HCT116 (cell line): Measurements from ENCODE around the gene MMD2.

Experiments
- CTCF ChIP-seq, 3 experiments: fragments of 200-600 bp in 1 of 3; sonication (generic) in 1 of 3; IDR thresholded peaks in 2 of 3; conservative IDR thresholded peaks in 1 of 3; 2 replicates each; pipeline ENCODE4 v1.5.1; 2012 to 2017; ENCODE audit warnings: low read depth in 2 of 3, low read length in 2 of 3, antibody characterized with exemption in 1 of 3, borderline replicate concordance in 1 of 3, control low read depth in 1 of 3, mild to moderate bottlenecking in 1 of 3, mixed read lengths in 1 of 3, mixed run types in 1 of 3, moderate library complexity in 1 of 3; ENCODE audit not compliant: insufficient read depth in 1 of 3
- EGR1 ChIP-seq: IDR thresholded peaks from 2 replicates; pipeline ENCODE4 v1.6.1; 2012; ENCODE audit warnings: low read depth
- EZH2 ChIP-seq: fragments of 200-600 bp; sonication (generic); IDR thresholded peaks from 2 replicates; pipeline ENCODE4 v1.6.1; 2017; ENCODE audit warnings: antibody characterized with exemption, mixed run types
- JUND ChIP-seq: IDR thresholded peaks from 2 replicates; pipeline ENCODE4 v1.6.1; 2012
- POLR2A ChIP-seq: IDR thresholded peaks from 2 replicates; pipeline ENCODE4 v1.7.0; 2011; ENCODE audit warnings: borderline replicate concordance; ENCODE audit not compliant: insufficient read depth, insufficient read length; ENCODE audit errors: extremely low read depth
- POLR2AphosphoS5 ChIP-seq: IDR thresholded peaks from 2 replicates; pipeline ENCODE4 v1.6.1; 2011; ENCODE audit warnings: mild to moderate bottlenecking, low read depth, low read length, moderate library complexity
- RAD21 ChIP-seq: IDR thresholded peaks from 2 replicates; pipeline ENCODE4 v1.6.1; 2012; ENCODE audit warnings: low read depth, mild to moderate bottlenecking
- REST ChIP-seq: IDR thresholded peaks from 2 replicates; pipeline ENCODE4 v1.6.1; 2012; ENCODE audit warnings: low read depth
- SP1 ChIP-seq: IDR thresholded peaks from 2 replicates; pipeline ENCODE4 v1.6.1; 2012; ENCODE audit warnings: low read depth
- ZFX ChIP-seq: fragments of 450-650 bp; IDR thresholded peaks from 2 replicates; pipeline ENCODE4 v1.6.1; 2017
- ZNF274 ChIP-seq: fragments of 200-500 bp; sonication (Bioruptor generic); IDR thresholded peaks from 2 replicates; pipeline ENCODE4 v1.6.1; 2014; ENCODE audit warnings: mild to moderate bottlenecking, low read depth, low read length, inconsistent platforms

GRCh38 chr7:4962872-4963775 lies 4.1 kb upstream of the MMD2 start:
- TF ChIP-seq CTCF (IDR thresholded peaks at IDR 0.05 in 2 of 3, conservative IDR thresholded peaks at IDR 0.05 in 1 of 3; ENCODE audit: borderline replicate concordance in 1 of 3, insufficient read depth in 1 of 3, low read depth in 2 of 3, low read length in 2 of 3) (no peak), POLR2AphosphoS5 (no peak), POLR2A (no peak), JUND (no peak), SP1 (no peak), REST (no peak), EZH2 (no peak), ZFX (no peak), ZNF274 (no peak), EGR1 (no peak), RAD21 (no peak)
